ENCODE measurements around the gene CROCC2.

Gene CROCC2

GRCh38 chr2:240960309-240960970 lies 54.3 kb downstream of the CROCC2 start:
- DNase-seq: peak; percentile 3 to 70 (median 54)

GRCh38 chr2:240960971-240961876 lies 55.1 kb downstream of the CROCC2 start:
- DNase-seq: peak in 1 of 3 experiments; percentile 49

- peak in 1 of 3 experiments; percentile 55 for DNase-seq
These were observed 55.8 kb downstream of the CROCC2 start for GRCh38 chr2:240961910-240962299.

DNA sequence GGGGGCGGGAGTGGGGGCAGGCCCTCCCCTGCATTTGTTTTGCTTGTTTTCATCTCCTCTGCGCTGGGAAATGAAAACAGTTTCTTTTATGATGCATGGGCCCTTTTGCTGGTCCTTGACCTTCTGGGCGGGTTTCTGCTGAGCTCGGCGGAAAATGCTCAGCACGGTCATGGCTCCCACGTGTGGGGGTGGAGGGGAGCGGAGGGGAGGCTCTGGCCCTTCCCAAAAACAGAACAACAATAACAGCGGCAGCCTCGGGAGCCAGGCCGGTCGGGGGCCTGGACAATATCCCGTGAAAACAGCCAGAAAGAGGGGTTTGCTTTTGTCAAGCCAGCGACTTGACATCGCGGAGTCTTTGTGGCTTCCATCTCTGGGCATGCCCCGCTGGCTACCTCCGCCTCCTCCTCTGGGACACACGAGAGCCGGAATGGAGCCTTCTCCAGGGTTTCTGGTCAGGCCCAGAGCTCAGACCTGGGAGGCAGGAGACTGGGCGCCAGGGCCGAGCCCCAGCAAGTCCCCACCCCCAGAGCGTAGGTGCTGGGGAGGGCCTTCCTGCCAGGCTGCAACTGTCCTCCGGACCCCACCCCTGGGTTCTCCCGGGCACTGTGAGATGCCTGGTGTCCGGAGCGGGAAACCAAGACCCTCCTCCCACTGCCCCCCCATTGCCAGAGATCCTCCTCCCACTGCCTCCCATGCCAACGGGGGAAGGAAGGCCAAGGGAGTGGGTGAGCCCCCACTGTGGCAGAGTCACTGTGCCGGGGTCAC lies 56.3 kb downstream of the CROCC2 start:
- DNase-seq: peak in 2 of 3 experiments; percentile 17 to 55

GRCh38 chr2:240963065-240963867 lies 57.1 kb downstream of the CROCC2 start:
- DNase-seq: no peak

DNA sequence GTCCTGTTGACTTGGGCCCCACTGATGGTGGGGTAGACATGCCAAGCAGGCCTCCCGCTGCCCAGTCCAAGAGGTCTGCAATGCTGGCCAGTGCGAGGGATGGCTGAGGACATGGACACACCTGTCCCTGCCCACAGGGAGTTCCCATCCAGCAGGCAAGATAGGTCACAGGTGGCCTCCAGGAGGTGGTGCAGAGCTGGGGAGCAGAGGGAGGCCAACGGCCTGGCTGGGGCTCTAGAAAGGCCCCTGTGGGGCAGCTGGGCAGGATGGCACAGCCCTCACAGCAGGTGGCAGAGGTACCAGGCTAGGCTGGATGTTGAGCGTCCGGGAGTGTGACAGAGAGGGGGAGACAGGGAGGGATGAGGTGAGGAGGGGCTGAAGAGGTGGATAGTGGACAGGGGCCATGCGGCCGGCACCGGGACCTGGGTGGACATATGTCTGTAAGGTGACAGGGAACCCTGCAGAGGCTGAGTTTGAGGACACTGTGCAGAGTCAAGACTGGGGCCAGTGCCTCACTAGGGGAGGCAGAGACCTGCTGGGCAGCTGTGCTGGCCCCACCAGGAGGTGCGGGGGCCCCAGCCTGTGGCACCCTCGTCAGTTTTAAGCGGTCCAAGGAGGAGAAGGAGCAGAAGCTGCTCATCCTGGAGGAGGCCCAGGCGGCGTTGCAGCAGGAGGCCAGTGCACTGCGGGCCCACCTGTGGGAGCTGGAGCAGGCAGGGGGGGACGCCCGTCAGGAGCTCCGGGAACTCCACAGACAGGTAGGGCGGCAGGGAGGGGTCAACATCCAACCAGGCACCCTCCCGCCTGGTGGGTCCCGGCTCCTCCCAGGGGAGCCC lies 58.0 kb downstream of the CROCC2 start:
- no peak for DNase-seq

- DNase-seq: no peak
These were observed 58.7 kb downstream of the CROCC2 start for GRCh38 chr2:240964704-240965295.

GRCh38 chr2:240965296-240965904 lies 59.3 kb downstream of the CROCC2 start:
- DNase-seq: no peak

GRCh38 chr2:240965905-240966456 lies 59.8 kb downstream of the CROCC2 start:
- DNase-seq: no peak

GRCh38 chr2:240966457-240966905 lies 60.3 kb downstream of the CROCC2 start:
- DNase-seq: no peak

DNA sequence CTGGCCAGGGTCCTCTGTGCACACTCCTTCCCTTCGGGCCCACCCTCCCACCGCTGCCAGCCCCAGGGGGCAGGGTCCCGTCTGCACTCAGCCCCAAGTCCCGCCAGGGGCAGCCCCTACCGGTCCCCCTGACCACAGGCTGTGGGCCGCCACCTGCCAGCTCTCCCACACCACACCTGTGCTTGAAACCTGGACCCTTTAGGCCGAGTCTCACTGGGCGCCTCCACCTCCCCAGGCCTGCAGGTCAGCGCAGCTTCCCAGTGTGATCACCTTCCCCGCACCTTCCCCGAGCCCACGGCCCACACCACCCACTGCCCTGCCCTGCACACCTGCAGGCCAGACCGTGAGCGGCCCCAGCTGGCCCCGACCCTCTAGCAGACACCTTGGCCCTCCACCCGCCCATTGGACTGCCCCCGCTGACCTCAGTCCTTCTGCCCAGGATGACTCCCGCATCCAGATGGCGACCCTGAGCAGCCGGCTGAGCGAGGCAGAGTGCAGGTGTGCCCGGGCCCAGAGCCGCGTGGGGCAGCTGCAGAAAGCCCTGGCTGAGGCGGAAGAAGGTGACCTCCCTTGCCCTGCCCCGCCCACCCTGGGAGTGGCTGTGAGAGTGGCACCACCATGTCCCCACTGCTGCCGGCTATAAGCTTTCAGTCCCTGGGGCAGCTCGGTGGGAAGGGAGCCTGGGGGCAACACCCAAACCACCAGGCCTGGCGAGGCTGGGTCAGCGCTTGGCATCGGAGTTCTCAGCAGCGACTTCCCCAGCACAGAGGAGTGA lies 61.0 kb downstream of the CROCC2 start:
- no peak for DNase-seq

DNA sequence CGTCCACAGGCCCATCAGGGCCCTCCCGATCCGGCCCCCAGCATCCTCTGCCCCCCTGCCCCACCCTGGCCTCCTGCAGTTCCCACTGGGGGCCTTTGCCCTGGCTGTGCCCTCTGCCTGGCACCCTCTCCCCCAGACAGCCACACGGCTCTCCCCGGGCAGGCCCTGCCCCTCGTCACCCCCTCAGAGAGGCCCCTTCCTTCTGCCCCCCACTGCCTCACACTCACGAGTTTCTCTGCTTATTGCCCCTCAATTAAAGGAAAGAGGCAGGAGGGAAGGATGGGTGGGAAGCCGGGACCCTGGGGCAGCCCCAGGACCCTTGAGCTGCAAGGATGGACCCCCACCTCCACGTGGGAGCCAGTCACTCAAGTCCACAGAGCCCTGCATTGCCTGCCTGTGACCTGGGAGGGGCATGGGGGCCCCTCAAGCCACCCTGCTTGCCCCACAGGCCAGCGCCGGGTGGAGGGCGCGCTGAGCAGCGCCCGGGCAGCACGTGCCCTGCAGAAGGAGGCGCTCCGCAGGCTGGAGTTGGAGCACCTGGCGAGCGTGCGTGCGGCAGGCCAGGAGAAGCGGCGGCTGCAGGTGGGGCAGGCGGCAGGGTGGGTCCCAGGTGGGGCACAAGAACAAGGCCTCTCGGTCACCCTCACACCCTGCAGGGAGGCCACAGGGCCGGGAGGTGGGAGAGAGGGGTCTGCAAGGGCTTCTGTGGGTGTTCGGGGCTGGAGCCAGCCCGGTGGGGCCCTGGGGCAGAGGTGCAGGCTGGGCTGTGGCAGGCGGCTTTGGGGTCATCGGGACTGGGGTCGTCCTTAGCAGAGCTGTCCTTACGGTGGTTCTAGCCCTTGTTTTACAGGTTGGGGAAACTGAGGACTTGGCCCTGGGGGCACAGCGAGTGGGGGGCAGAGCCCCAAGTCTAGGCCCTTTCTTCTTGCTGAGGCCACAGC lies 61.8 kb downstream of the CROCC2 start:
- no peak for DNase-seq

- no peak for DNase-seq
These were observed 62.8 kb downstream of the CROCC2 start for GRCh38 chr2:240968731-240969624.

DNA sequence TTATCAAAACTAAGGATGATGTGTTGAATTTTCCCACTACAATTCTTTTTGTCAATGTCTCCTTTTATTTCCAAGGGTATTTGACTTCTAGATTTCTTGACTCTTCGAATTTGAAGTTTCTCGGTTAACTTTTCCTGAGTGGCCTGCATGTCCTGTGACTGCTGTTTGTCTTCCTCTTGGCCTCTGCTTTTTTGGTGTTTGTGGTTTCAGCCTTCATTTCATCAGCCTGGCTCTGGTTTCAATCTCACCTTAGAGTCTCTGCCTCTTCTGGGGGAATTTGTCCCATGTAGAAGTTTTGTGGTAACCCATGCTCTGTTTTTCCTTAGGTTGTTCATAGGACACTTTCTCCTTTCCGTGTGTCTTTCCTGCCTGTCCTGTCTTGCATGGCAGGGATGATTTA lies 64.0 kb downstream of the CROCC2 start:
- DNase-seq: no peak

DNA sequence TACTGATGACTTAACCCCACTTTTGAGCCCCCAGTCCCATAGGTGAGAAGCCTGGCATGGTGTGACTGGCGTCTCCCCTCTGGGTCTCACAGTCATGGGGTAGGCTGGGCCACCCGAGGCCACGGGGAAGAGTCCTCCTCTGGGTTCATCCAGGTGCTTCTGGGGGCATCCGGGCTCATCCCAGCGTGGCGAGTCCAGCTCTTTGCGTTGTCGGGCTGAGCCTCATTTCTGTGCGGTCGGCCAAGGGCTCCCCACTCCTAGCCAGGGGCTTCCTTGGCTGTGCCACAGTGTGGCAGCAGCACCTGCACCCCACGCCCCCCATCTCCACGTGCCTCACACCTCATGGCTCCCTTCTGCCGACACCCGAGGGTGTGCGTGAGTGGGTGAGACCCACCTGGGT lies 64.7 kb downstream of the CROCC2 start:
- no peak for DNase-seq

- DNase-seq: no peak
These were observed 66.1 kb downstream of the CROCC2 start for GRCh38 chr2:240972201-240972600.
